ENCODE data around the gene CEMP1. TPM values are rescaled to one million over a fixed set of nuclear protein-coding genes. Genes with fewer than 3 reads are reported as not detected.

The CEMP1 gene
- total RNA-seq, 1 experiment from 2014 or later = not detected

GRCh38 chr16:2514333-2515179 lies 16.7 kb downstream of the CEMP1 start:
- Histone ChIP-seq H3K4me1 (ENCODE audit: control insufficient read depth, insufficient read depth, low read length) (peaks cover 45% of the 10 kb centered on the region), H3K4me3 (ENCODE audit: low read depth in 2 of 2, low read length in 2 of 2) (peak overlapping the region; percentile 85 to 95), H3K27me3 (ENCODE audit: control insufficient read depth, insufficient read depth, low read length) (no peaks in the 10 kb centered on the region), H3K9me3 (ENCODE audit: control insufficient read depth, insufficient read depth, low read depth, low read length) (no peaks in the 10 kb centered on the region), H3K36me3 (ENCODE audit: control insufficient read depth, insufficient read depth, low read length) (peaks cover 2% of the 10 kb centered on the region; the same call in 1 of the 2 replicates), H3K27ac (ENCODE audit: low read length) (peak overlapping the region; percentile 90)
- no TSS peak for BruUV-seq (replicated peaks)
- TF ChIP-seq TCF7L2 (IDR thresholded peaks at IDR 0.05; ENCODE audit: low read depth, low read length) = no peak
- no peak for TF ChIP-seq POLR2AphosphoS5 (IDR thresholded peaks at IDR 0.05; ENCODE audit: low read depth, low read length)
- TF ChIP-seq REST (IDR thresholded peaks at IDR 0.05; ENCODE audit: insufficient read depth in 1 of 2, low read depth in 2 of 2, low read length in 1 of 2) = no peak
- no peak for TF ChIP-seq SIN3A (IDR thresholded peaks at IDR 0.05; ENCODE audit: borderline replicate concordance, insufficient read depth, low read depth, low read length)
- no peak for TF ChIP-seq CTCF (IDR thresholded peaks at IDR 0.05)
- ChIA-PET CTCF (interaction anchor here (0.7 kb wide), 1 partner anchor 13 kb away, joined by 4 read pairs; no protein-coding TSS in a partner anchor), POLR2A (interaction anchor here (0.7 kb wide), 1 partner anchor 132 kb away, joined by 3 read pairs; no protein-coding TSS in a partner anchor)
- intact Hi-C loops (cut with micrococcal nuclease; ENCODE audit: unreplicated experiment) (no loop called here), in situ Hi-C loops (cut with HindIII; ENCODE audit: low pct_unique_long_range_greater_than_20kb, low sequenced_read_pairs) (no loop called here)
- DNase-seq (ENCODE audit: low read depth, low spot score) (no peak), ATAC-seq (no peak)

GRCh38 chr16:2513405-2514332 lies 17.5 kb downstream of the CEMP1 start, which contains the start of gene ATP6V0C:
Gene ATP6V0C, plus strand, starts transcription at chr16:2513952. Its CDS starts 152 bp downstream, at chr16:2514104.
- peak within 1 kb of the TSS; percentile 90 for H3K27ac ChIP-seq (ENCODE audit: low read length)
- H3K36me3 ChIP-seq (ENCODE audit: control insufficient read depth, insufficient read depth, low read length) = peaks cover 2% of the 10 kb centered on the region; the same call in 1 of the 2 replicates
- no peaks in the 10 kb centered on the region for H3K9me3 ChIP-seq (ENCODE audit: control insufficient read depth, insufficient read depth, low read depth, low read length)
- H3K4me3 ChIP-seq (ENCODE audit: low read depth in 2 of 2, low read length in 2 of 2) = peak within 1 kb of the TSS; percentile 85 to 95
- DNase-seq (ENCODE audit: low read depth, low spot score) = no peak
- POLR2A ChIA-PET = no interaction called here
- TF ChIP-seq TCF7L2 (IDR thresholded peaks at IDR 0.05; ENCODE audit: low read depth, low read length) = no peak
- no peak for TF ChIP-seq REST (IDR thresholded peaks at IDR 0.05; ENCODE audit: insufficient read depth in 1 of 2, low read depth in 2 of 2, low read length in 1 of 2)
- peak; percentile 90 for TF ChIP-seq POLR2AphosphoS5 (IDR thresholded peaks at IDR 0.05; ENCODE audit: low read depth, low read length)
- TF ChIP-seq SIN3A (IDR thresholded peaks at IDR 0.05; ENCODE audit: borderline replicate concordance, insufficient read depth, low read depth, low read length) = peak; percentile 83; the same call in 1 of the 2 replicates
- ATAC-seq = peak; percentile 89
- BruUV-seq (replicated peaks) = no TSS peak
- in situ Hi-C loops (cut with HindIII; ENCODE audit: low pct_unique_long_range_greater_than_20kb, low sequenced_read_pairs) (no loop called here), intact Hi-C loops (cut with micrococcal nuclease; ENCODE audit: unreplicated experiment) (no loop called here)
- no peaks in the 10 kb centered on the region for H3K27me3 ChIP-seq (ENCODE audit: control insufficient read depth, insufficient read depth, low read length)
- peaks cover 36% of the 10 kb centered on the region for H3K4me1 ChIP-seq (ENCODE audit: control insufficient read depth, insufficient read depth, low read length)
- CTCF ChIA-PET = interaction anchor here (0.6 to 0.7 kb wide), 2 partner anchors 13 to 39 kb away, joined by 3 to 4 read pairs; partner anchors contain the start of gene TBC1D24

Measured in Panc1 (cell line).